HK-2 (cell line): ENCODE results near the gene ADSL.
"Not testable (repeated sequence)": the region's sequence is repeated elsewhere in the genome, so short reads cannot be mapped to it uniquely, and the experiment has no call there.

Experiments used
- DNase-seq: peaks from one replicate; pipeline ENCODE4 v3.0.0-alpha.2; 2018; ENCODE audit not compliant: unreplicated experiment

Gene ADSL

DNA sequence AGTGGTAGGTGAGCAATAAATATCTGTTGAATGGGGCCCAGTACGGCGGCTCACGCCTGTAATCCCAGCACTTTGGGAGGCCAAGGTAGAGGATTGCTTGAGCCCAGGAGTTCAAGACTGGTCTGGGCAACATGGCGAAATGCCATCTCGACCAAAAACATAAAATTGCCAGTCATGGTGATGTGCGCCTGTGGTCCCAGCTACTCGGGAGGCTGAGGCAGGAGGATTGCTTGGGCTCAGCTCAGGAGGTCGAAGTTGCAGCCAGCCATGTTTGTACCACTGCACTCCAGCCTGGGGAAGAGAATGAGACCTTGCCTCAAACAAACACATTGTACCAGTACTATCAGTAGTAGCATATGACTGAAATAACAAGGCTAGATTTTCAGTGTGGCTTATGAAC lies 28.3 kb downstream of the ADSL start:
- DNase-seq: no peak

DNA sequence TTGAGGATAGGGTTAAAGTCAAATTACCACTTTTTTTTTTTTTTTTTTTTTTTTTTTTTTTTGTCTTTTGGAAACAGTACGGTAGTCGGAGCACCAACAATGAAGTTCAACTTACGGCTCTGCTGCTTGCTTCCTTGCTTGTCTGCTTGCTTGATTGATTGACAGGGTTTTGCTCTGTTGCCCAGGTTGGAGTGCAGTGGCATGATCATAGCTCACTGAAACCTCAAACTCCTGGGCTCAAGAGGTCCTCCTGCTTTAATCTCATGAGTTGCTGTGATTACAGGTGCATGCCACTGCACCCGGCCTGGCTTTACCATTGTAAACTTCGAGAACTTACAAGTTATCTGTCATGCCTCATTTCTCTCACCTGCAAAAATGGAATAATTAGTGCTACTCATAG lies 29.8 kb downstream of the ADSL start:
- no peak for DNase-seq

DNA sequence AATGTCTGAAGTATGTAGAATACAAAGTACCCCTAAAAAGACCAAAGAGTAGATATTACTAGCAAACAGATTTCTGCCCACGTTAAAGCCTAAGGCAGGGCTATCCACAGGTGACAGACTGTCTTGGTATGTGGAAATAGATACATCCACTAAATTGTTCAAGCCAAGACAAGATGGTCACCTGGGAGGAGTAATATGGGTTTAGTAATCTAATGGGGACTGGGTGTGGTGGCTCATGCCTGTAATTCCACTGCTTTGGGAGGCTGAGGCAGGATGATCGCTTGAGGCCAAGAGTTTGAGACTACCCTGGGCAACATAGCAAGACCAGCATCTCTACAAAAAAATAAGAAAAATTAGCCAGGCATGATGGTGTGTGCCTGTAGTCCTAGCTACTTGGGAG lies 31.6 kb downstream of the ADSL start:
- no peak for DNase-seq

DNA sequence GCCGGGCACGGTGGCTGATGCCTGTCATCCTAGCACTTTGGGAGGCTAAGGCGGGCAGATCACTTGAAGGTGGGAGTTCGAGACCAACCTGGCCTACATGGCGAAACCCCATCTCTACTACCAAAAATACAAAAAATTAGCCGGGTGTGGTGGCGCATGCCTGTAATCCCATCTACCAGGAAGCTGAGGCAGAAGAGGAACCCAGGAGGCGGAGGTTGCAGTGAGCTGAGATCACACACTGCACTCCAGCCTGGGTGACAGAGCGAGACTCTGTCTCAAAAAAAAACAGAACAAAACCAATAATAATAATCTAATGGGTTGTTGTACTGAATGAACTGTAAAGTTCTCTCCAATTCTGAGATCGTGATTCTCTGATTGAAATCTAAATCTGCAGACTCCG lies 32.1 kb downstream of the ADSL start:
- DNase-seq: not testable (repeated sequence)

DNA sequence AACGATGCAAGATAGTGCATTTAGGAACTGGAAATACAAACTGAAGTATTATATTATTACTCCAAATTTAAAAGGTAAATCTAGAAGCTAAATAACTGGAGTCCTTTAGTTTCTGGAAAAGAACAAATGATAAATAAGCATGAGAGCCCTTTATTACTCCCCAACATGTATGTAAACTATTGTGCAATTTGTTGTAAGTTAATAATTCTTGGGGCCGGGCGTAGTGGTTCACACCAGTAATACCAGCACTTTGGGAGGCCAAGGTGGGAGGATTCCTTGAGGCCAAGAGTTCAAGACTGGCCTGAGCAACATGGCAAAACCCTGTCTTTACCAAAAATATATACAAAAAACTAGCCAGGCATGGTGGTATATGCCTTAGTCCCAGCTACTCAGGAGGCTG lies 35.2 kb downstream of the ADSL start:
- no peak for DNase-seq

DNA sequence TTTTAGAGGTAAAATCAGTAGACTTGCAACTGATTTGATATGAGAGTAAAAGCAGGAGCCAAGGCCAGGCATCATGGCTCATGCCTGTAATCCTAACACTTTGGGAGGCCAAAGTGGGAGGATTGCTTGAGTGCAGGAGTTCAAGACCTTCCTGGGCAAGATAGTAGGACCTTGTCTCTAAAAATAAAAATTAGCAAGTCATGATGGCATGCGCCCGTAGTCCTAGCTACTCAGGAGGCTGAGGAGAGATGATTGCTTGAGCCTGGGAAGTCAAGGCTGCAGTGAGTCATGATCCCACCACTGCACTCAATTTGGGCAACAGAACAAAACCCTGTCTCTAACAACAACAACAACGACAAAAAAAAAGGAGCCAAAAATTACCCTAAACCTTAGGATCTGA lies 37.6 kb downstream of the ADSL start:
- DNase-seq: no peak

DNA sequence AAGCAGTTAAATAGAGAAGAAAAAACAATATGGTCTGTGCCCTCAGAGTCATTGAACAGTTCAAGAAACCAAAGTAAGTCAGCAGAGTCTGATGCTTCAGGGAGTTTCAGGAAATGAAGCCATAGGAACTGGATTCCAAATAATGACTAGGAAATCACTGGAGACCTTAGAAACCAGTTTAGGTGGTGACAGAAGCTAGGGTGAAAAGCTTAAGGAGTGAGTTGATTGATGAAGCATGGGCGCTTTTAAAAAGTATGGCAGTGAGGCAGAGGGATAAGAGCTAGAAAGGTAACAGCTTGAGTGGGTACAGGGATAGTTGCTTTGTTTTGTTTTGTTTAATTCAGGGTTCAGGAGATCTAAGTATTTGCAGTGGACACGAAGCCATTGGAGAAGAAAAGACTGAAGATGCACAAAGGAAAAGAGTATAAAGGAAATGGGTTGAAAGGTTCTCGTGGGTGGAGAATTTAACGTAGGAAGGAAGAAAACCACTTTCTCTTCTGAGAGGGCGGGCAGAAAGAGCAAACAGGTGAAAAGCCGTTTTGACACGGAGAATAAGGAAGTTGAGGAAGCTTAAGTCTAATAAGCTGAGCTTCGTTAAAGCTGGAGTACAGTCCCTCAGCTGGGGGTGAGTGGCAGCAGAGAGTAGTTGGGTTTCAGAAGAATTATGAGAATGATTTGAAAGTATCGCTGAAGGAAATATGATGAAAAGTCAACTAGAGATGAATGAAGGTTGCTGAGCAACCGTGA lies 38.9 kb downstream of the ADSL start:
- DNase-seq: no peak

DNA sequence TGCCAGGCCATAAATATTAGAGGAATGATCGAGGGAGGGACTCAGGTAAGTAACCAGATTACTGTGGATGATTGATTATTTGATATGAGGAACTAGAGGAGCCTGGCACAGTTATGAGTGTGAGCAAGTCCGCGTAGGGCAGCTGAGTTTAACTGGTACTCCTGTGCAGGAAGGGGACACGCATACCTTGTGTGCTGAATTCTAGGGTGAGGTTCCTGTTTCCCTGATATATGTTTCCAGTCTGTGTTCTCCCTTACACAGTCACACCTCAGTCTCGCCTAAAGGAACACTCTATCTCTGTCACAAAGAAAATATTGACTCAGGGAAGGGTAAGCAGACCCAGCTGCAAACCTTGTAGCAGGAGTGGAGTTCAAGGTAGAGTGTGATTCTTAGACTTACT lies 41.4 kb downstream of the ADSL start:
- DNase-seq: no peak

DNA sequence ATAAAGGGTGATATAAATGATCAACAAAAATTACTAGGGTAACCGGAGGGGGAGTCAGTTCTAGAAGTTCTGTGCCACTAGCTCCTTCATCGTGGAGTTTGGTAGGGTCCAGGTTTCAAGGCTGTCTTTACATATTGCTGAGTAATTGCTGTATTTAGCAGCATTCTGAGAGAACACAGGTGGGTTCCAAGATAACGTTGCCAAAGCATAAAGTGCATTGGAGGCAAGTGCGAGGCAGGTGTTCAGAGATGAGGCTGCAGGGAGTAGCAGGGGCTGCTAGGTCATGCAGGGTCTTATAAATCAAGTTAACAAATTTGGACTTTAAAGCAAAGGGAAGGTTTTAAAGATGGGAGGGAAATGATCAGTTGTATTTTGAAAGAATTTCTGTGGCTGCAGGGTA lies 41.9 kb downstream of the ADSL start:
- DNase-seq: no peak

DNA sequence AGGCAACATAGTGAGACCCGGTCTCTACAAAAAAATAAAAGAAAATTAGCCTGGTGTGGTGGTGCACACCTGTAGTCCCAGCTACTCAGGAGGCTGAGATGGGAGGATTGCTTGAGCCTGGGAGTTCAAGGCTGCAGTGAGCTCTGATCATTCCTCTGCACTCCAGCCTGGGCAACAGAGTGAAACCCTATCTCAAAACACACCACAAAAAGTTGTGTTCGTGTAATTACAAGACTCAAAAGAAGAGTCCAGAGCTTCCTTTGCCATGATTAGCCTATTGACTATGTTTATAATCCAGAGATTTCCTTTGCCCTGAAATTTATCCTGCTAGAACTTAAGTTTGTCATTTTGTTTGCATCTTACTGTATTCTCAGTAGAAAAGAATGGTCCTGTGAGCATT lies 45.1 kb downstream of the ADSL start:
- no peak for DNase-seq

DNA sequence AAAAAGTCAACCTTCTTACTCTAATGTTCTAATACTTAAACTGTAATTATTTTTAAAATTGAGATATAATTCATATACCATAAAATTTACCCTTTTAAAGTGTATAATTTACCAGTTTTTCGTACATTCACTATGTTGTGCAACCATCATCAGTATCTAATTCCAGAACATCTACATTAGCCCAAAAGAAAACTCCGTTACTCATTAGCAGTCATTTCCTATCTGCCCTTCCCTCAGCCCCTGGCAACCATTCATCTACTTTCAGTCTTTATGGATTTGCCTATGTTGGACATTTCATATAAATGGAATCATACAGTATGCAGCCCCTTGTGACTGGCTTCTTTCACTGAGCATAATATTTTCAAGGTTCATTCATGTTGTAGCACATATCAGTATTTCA lies 46.3 kb downstream of the ADSL start:
- DNase-seq: no peak

DNA sequence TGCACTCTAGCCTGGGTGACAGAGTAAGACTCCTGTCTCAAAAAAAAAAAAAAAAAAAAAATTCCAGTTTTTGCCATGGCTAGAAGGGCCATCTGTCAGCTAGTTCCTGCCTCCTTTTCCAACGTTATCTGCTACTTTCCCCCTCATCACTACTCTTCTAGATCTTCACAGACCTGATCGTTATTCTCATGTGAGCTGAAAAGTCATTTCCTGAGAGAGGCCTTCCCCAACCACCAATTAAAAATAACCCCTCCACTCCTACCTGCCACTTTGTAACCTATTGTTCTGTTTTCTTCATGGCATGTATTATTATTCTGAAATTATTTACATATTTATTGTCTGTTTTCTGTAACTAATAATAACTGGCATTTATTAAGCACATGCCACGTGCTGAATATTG lies 48.3 kb downstream of the ADSL start:
- no peak for DNase-seq

DNA sequence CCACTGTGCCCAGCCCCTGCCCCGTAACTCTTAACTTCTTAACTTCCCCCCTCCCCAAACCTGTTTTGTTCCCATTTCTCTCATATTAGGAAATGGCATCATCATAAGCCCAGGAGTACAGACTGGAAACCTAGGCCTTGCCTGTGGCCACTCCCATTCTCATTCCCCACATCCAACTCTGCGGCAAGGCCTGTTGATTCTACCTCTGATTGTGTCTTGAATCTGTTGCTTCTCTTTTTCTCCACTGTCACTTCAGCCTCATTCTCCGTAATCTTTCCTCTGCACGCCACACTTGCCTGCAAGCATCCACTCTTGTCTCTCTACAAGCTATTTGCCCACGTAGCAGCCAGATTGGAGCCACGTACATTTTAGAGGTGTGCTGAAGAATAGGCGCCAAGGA lies 49.3 kb downstream of the ADSL start:
- DNase-seq: no peak

DNA sequence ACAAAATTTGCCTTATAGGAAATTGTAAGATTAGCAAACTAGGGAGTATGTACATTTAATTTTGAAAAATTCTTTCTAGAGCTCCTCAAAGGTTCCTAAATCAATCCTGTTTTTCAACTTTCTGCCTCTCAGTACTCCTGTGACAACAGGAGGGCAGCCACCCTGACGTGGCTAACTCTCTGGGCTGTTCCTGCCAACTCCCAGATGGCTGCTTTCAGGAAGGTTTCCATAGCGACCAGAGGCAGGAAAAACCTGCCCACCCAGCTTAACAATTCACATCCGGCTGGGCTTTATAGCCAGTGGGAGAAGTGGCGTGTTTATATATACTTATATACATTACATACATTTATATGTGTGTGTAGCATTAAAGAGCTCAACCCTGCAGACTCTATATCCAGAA lies 50.6 kb downstream of the ADSL start:
- no peak for DNase-seq

DNA sequence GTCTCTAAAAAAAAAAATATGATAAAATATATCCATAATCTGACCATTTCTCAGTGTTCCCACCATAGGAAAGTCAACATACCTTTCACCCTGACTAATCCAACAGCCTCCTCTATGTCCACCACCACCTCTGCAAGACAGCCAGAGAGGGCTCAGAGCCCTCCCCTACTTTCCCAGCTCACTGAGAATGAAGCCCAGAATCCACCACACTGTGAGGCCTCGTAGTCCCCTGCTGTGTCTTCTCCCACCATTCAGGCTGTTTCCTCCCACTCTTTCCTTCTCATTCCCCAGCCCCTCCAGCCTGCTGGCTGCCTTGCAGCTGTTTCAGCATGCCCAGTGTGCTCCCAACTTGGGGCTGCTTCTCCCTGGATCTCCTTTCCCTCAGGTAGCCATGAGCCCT lies 51.1 kb downstream of the ADSL start:
- DNase-seq: no peak

DNA sequence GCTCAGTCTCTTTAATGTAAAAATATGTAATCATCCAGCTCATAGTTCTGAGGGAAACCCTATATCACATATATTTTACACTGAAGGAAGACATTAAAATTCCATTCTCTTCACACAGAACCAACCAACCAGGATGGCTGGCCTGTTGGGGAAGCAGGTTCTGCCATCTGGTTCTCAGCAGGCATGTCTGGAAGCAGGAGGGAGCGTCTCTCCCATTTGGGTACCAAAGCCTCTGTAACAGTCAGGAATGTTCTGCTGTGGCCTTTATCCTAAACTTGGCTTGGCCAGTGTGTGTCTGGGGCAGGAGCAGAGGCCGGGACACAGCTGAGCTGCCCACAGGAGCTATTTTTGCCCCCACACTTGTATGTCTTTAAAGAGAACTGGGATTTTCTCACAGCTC lies 53.3 kb downstream of the ADSL start:
- DNase-seq: no peak

DNA sequence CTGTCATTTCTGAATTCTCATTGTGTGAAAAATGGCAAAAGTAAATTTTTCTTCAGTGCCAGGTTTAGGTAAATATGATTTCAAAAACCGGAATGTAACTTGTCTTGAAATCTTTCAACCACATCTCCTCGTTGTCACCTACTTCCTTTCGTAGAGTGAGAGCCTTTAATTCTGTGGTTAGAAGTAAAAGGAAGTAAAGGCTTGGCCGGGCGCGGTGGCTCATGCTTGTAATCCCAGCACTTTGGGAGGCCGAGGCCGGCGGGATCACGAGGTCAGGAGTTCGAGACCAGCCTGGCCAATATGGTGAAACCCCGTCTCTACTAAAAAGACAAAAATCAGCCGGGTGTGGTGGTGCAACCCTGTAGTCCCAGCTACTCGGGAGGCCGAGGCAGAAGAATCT lies 53.9 kb downstream of the ADSL start:
- DNase-seq: no peak

DNA sequence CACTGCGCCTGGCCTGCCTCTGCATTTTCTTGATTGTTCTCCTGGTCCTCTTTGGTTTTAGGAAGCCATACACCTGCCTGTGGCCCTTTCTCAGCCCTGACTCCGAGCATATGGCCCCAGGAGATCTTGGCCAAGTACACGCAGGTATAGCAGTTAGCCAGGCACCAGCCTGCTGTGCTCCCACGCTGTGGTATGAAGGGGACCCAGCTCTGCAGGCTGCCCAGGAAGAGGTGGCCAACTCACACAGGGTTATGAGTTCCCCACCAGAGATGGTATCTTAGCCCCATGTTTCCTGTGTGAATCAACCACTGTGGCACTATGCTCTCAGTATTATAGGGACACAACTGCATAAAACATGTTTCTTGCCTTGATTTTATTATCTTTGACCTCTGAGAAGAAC lies 55.2 kb downstream of the ADSL start:
- DNase-seq: no peak

DNA sequence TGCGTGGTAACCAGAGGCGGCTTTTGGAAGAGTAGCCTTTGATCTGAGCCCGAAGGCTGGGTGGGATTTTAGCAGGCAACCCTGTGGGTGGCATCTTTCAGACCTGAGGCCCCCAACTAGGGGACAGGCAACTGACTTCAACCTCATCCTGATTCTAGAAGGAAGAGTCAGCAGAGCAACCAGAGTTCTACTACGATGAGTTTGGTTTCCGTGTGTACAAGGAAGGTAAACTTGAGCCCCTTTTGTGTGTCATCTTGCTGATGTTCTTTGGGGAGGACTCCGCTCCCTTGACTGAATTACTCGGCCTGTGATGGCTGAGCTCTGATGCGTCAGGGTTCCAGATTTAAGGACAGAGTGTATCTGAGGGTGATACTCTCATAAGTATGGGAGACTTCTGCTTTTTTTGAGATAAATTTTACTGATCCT lies 55.7 kb downstream of the ADSL start:
- DNase-seq: no peak

DNA sequence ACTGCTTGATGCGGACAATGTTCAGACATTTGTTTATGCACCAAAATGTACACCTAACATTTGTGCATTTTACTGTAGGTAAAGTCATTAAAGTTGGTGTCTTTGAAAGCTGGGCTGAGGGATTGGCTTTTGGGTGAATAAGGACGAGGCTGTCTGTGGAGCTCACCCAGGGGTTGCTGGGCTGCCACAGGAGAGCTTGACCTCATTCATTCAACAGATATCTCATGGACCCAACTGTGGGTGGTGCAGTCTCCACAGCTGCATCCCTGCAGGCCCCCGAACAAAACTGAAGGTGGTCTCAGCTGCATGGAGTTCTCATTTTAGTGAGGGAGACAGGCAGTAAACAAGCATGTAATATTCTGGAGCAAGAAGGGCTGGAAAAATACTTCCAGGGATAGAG lies 56.8 kb downstream of the ADSL start:
- DNase-seq: no peak

DNA sequence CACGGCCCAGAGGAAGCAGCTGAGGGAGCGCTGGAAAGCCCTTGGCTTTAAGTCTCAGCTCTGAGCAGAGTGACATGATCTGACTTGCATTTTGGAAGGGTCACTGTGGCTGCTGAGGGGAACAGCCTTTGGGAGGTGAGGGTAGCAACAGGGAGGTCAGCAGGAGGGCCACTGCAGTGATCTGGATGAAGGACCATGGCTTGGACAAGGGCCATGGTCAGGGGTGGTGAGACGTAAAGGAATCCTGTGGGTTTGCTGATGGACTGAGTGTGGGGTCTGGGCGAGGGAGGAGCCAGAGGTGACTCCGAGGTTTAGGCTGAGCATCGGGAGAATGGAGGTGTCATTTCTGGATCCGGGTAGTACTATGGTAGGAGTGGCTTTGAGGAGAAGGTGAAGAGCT lies 57.4 kb downstream of the ADSL start:
- no peak for DNase-seq

DNA sequence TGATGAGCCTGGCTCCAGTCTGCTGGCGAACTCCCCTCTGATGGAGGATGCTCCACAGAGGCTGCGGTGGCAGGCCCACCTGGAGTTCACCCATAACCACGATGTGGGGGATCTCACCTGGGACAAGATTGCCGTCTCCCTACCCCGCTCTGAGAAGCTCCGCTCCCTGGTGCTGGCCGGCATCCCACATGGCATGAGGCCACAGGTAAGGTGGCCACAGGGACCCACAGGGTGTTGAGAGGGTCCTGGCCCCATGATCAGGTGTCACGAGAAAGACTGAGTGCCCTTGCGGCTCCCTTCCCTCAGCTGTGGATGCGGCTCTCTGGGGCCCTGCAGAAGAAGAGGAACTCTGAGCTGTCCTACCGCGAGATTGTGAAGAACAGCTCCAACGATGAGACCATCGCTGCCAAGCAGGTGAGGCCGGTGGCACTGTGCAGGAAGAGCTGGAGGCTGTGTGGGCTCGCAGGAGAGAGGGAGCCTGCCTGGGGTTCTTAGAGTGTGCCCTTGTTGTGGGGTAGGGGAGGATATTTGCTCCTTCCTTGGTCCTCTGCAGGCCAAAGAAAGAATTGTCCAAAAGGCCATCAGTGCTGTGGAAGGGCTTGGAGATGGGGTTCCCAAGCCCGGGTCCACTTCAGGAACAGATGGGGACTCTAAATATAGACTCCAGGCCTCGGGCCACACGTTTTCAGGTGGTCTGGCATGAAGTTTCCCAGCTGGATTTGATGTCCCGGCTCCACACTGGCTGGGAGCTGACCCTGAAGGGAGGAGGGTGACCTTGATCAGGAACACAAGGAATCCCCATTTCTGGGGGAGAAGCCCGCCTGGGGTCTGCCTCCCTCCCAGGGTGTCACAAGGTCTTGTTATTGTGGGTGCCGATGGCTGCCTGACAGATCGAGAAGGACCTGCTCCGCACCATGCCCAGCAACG lies 58.2 kb downstream of the ADSL start:
- DNase-seq: no peak
